Stimulated activated CD8-positive, alpha-beta memory T cell treated with anti-CD3 and anti-CD28 coated beads, Interleukin-15, amount 100 ng/mL, for 24 hours (primary cell): Measurements from ENCODE around the gene SLC44A3.
"Not testable (repeated sequence)": the region's sequence is repeated elsewhere in the genome, so short reads cannot be mapped to it uniquely, and the experiment has no call there.

ENCODE experiments used
- DNase-seq: peaks from one replicate; pipeline ENCODE4 v3.0.0-alpha.2; 2020; ENCODE audit warnings: low read depth

Gene SLC44A3

GRCh38 chr1:94803106-94803505 is 17.1 kb upstream of the SLC44A3 start:
- DNase-seq = no peak

GRCh38 chr1:94803517-94804441 is 16.4 kb upstream of the SLC44A3 start:
- DNase-seq = no peak

- DNase-seq = no peak
Observed at GRCh38 chr1:94804442-94804837, 15.7 kb upstream of the SLC44A3 start.

DNA sequence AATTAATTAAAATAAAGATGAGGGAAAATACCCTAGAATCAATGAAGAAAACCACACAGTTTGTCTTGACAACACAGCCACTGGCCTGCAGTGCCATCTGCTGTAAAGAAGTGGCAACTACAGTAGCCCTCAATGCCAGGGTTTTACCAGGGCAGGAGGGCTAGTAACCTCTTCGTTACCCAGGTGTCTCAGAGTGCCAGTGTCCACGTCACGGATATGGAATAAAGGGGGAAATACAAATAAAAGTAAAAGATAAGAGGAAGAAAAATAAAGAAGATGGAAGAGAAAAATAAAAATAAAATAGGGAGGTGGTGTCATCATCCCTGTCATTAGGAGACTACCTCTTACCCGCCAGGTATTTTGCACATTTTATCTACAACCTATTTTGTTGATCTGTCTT is 14.2 kb upstream of the SLC44A3 start:
- no peak for DNase-seq

DNA sequence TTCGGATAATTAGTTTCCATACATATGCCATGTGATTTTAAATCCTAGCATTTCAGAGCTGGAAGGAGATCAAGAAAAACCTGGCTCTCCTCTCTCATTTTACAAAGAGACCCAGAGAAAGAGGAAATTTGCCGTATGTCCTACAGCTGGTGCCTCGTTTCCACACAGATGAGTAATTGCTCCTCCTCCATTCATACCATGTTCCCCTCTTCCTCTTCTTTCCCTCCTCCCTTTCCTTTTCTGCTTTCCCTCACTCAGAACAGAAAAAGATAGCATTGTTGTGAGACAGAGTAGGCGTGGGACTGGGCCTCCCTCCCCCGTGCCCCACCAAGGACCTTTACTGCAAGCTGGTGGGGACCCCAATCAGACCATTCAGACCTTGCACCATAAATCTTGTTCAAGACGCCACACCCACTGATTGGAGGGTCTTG is 13.7 kb upstream of the SLC44A3 start:
- no peak for DNase-seq

GRCh38 chr1:94807742-94808491 is 12.2 kb upstream of the SLC44A3 start:
- DNase-seq = no peak

DNA sequence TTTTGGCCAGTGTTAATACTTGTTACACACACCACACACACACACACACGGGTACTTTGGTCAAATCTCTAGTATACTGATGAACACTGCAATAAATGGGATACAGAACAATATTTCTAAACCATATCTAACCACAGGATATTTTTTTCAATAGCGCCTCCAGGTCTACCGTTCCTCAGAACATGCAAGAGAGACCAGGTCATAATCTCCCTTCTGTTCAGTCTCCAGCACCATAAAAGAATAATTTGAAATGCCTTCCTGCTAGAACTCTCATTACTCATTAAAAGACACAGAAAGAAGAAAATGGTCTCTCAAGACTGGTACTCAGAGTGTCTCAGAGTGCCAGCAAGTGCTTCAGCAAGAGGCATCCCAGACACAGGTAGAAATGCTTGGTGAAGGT is 11.5 kb upstream of the SLC44A3 start:
- DNase-seq = no peak

GRCh38 chr1:94812985-94813384 is 7.2 kb upstream of the SLC44A3 start:
- DNase-seq = no peak

DNA sequence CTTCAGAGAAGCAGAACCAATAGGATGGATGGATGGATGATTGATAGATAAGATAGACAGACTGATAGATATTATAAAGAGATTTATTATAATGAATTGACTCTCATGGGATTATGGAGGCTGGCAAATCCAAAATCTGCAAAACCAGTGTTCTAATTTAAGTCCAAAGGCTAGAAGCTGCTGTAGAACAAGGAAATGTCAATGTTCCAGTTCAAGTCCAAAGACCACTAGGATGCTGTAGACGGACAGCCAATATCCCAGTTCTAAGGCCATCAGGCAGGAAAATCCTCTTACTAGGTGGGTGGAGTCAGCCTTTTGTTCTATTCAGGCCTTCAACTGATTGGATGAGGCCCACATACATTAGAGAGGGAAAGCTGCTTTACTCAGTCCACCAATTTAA is 4.1 kb upstream of the SLC44A3 start:
- no peak for DNase-seq

DNA sequence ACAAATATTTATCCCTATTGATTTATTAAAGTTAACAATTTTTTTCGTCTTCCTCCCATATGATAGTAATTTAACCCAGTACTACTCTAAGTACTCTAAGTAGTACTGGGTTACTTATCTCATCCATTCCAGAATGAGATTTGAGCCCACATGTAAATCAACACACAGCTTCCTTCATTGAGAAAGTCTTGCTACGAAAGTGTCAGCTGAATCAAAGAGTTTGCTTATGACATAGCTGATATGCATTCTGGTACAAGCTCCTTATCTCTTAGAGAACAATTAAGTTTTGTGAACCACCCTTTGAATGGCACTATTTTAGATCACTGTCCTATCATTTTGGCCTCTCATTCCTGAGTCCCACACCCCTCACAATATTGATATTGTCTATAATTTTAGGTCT is 2.4 kb upstream of the SLC44A3 start:
- DNase-seq = no peak

GRCh38 chr1:94819238-94819944 is 766 bp upstream of the SLC44A3 start:
- DNase-seq = no peak

GRCh38 chr1:94820936-94821335 is 779 bp downstream of the SLC44A3 start:
- no peak for DNase-seq

- no peak for DNase-seq
Observed at GRCh38 chr1:94821636-94822305, 1.6 kb downstream of the SLC44A3 start.

GRCh38 chr1:94823116-94823515 is 3.0 kb downstream of the SLC44A3 start:
- DNase-seq = no peak

DNA sequence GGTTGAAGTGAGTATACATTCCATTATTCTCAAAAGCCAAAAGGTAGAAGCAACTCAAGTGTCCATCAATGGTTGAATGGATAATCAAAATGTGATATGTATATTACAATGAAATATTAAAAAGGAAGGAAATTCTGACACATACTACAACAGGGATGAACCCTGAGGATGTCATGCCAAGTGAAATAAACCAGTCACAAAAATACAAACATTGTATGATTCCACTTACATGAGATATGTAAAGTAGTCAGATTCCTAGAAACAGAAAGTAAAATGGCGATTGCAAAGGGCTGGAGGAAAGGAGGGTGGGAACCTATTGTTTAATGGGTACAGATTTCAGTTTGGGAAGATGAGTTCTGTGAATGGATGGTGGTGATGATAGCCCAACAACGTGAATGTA is 5.8 kb downstream of the SLC44A3 start:
- DNase-seq = no peak

DNA sequence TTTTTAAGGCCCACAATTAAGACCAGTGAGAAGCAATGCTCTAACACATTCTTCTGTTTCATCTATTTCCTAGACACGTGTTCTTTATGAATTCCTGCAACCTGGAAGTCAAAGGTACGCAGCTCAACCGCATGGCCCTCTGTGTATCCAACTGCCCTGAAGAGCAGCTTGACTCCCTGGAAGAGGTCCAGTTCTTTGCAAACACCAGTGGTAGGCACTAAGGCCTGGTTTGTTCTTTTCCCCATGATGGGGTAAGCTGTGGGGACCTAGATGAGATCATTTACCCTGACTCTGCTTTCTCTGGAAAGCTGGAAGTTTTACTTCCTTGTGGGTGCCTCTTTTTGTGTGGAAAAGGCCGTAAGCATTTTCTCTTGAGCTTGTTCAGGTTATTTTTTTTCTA is 7.3 kb downstream of the SLC44A3 start:
- no peak for DNase-seq

DNA sequence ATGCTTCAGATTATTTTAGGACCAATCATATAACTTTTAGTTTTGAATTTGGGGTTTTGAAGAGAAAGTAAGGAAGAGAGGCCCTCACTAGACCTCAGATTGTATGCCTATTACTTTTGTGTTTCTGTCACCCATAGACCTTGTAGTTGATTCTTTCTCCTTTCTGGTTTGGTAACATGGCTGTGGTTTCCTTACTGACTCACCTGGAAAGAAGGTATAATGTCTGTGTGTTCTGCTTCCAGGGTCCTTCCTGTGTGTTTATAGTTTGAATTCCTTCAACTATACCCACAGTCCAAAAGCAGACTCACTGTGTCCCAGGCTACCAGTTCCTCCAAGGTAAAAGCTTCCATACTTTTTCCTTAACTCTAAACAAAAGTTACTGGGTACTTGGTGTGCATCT is 8.1 kb downstream of the SLC44A3 start:
- no peak for DNase-seq

- no peak for DNase-seq
Observed at GRCh38 chr1:94831641-94832040, 11.5 kb downstream of the SLC44A3 start.

GRCh38 chr1:94832446-94832845 is 12.3 kb downstream of the SLC44A3 start:
- DNase-seq = no peak

GRCh38 chr1:94832931-94833585 is 12.9 kb downstream of the SLC44A3 start:
- DNase-seq = no peak

- DNase-seq = no peak
Observed at GRCh38 chr1:94836891-94837290, 16.7 kb downstream of the SLC44A3 start.

DNA sequence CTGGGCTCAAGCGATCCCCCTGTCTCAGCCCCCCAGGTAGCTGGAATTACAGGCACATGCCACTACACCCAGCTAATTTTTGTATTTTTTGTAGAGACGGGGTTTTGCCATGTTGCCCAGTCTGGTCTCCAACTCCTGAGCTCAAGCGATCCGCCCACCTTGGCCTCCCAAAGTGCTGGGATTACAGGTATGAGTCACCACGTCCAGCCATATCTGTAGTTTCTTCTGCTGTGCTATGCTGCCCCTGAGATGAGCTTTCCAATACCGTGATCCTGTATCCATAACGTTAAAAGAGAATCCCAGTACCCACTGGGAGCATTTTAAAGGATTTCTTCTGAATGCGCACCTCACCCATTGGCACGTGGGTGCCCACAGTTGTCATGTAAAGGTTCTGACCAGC is 20.2 kb downstream of the SLC44A3 start:
- DNase-seq = not testable (repeated sequence)
